BLaER1 (cell line): Measurements from ENCODE around the gene S100A7A.
"Not testable (repeated sequence)": the region's sequence is repeated elsewhere in the genome, so short reads cannot be mapped to it uniquely, and the experiment has no call there.

Experiments
- H3K27ac ChIP-seq: shearing (Covaris generic); formaldehyde crosslinking; 2 replicates; pipeline ENCODE4 v1.8.1; 2022
- H3K27me3 ChIP-seq: shearing (Covaris generic); formaldehyde crosslinking; 2 replicates; pipeline ENCODE4 v1.8.1; 2022
- H3K36me3 ChIP-seq: shearing (Covaris generic); formaldehyde crosslinking; 2 replicates; pipeline ENCODE4 v1.8.1; 2022
- H3K4me1 ChIP-seq: shearing (Covaris generic); formaldehyde crosslinking; 2 replicates; pipeline ENCODE4 v1.8.1; 2022
- H3K4me2 ChIP-seq: shearing (Covaris generic); formaldehyde crosslinking; 2 replicates; pipeline ENCODE4 v1.8.1; 2022
- H3K4me3 ChIP-seq: shearing (Covaris generic); formaldehyde crosslinking; 2 replicates; pipeline ENCODE4 v1.8.1; 2022
- H3K9ac ChIP-seq: shearing (Covaris generic); formaldehyde crosslinking; 2 replicates; pipeline ENCODE4 v1.8.1; 2022
- H3K9me3 ChIP-seq: shearing (Covaris generic); formaldehyde crosslinking; 2 replicates; pipeline ENCODE4 v1.8.1; 2022
- H4K20me1 ChIP-seq: shearing (Covaris generic); formaldehyde crosslinking; 2 replicates; pipeline ENCODE4 v1.8.1; 2022
- Cebpa-rat ChIP-seq: shearing (Covaris generic); IDR thresholded peaks from 2 replicates; pipeline ENCODE4 v1.8.1; 2022

S100A7A gene

GRCh38 chr1:153447498-153448170, 31.3 kb downstream of the S100A7A start:
- Histone ChIP-seq H3K27me3 (no peaks in the 10 kb centered on the region), H3K36me3 (no peaks in the 10 kb centered on the region), H3K4me1 (no peaks in the 10 kb centered on the region), H3K9ac (no peak overlapping the region), H4K20me1 (no peaks in the 10 kb centered on the region), H3K4me3 (no peak overlapping the region), H3K27ac (no peak overlapping the region), H3K9me3 (peaks cover 6% of the 10 kb centered on the region; the same call in 1 of the 2 replicates), H3K4me2 (no peak overlapping the region)
- no peak for TF ChIP-seq Cebpa-rat

GRCh38 chr1:153448851-153449250, 32.5 kb downstream of the S100A7A start:
- not testable (repeated sequence) for H3K4me1 ChIP-seq, H3K36me3 ChIP-seq, H3K27me3 ChIP-seq, H3K9ac ChIP-seq, H3K27ac ChIP-seq, H4K20me1 ChIP-seq, H3K9me3 ChIP-seq, H3K4me2 ChIP-seq, H3K4me3 ChIP-seq

GRCh38 chr1:153456396-153456795, 40.1 kb downstream of the S100A7A start:
- TF ChIP-seq Cebpa-rat: no peak
- H3K9me3 ChIP-seq: no peaks in the 10 kb centered on the region
- H3K27me3 ChIP-seq: no peaks in the 10 kb centered on the region
- no peaks in the 10 kb centered on the region for H3K36me3 ChIP-seq
- no peak overlapping the region for H3K4me2 ChIP-seq
- no peak overlapping the region for H3K4me3 ChIP-seq
- no peak overlapping the region for H3K27ac ChIP-seq
- no peaks in the 10 kb centered on the region for H3K4me1 ChIP-seq
- no peak overlapping the region for H3K9ac ChIP-seq
- H4K20me1 ChIP-seq: no peaks in the 10 kb centered on the region

- Histone ChIP-seq H3K9ac (no peak overlapping the region), H4K20me1 (no peaks in the 10 kb centered on the region), H3K36me3 (no peaks in the 10 kb centered on the region), H3K27me3 (no peaks in the 10 kb centered on the region), H3K4me2 (no peak overlapping the region), H3K9me3 (no peaks in the 10 kb centered on the region), H3K27ac (no peak overlapping the region), H3K4me3 (no peak overlapping the region), H3K4me1 (no peaks in the 10 kb centered on the region)
- TF ChIP-seq Cebpa-rat: no peak
Observed at GRCh38 chr1:153459655-153460054, 43.3 kb downstream of the S100A7A start.

GRCh38 chr1:153460551-153460950, 44.2 kb downstream of the S100A7A start, which contains the start of gene S100A7:
TSS of gene S100A7 (minus strand) at chr1:153460651. CDS start at chr1:153459013, 1,638 bp downstream.
- no peaks in the 10 kb centered on the region for H3K4me1 ChIP-seq
- no peak within 1 kb of the TSS for H3K27ac ChIP-seq
- no peak within 1 kb of the TSS for H3K9ac ChIP-seq
- H4K20me1 ChIP-seq: no peaks in the 10 kb centered on the region
- H3K4me2 ChIP-seq: no peak within 1 kb of the TSS
- no peak for TF ChIP-seq Cebpa-rat
- H3K27me3 ChIP-seq: no peaks in the 10 kb centered on the region
- H3K9me3 ChIP-seq: no peaks in the 10 kb centered on the region
- H3K36me3 ChIP-seq: no peaks in the 10 kb centered on the region
- H3K4me3 ChIP-seq: no peak within 1 kb of the TSS

- H3K9ac ChIP-seq, H3K4me2 ChIP-seq, H4K20me1 ChIP-seq, H3K4me3 ChIP-seq, H3K27me3 ChIP-seq, H3K27ac ChIP-seq, H3K9me3 ChIP-seq, H3K36me3 ChIP-seq: not testable (repeated sequence)
- peaks cover 12% of the 10 kb centered on the region for H3K4me1 ChIP-seq
Observed at GRCh38 chr1:153462741-153463140, 46.4 kb downstream of the S100A7A start.

- peaks cover 22% of the 10 kb centered on the region for H3K4me1 ChIP-seq
- H3K9ac ChIP-seq: no peak overlapping the region
- peak overlapping the region; percentile 46 for H3K4me2 ChIP-seq
- H3K27ac ChIP-seq: no peak overlapping the region
- peaks cover 10% of the 10 kb centered on the region for H3K9me3 ChIP-seq
- no peaks in the 10 kb centered on the region for H3K36me3 ChIP-seq
- H4K20me1 ChIP-seq: no peaks in the 10 kb centered on the region
- TF ChIP-seq Cebpa-rat: no peak
- no peak overlapping the region for H3K4me3 ChIP-seq
- H3K27me3 ChIP-seq: no peaks in the 10 kb centered on the region
Observed at GRCh38 chr1:153465811-153466636, 49.7 kb downstream of the S100A7A start.

- no peaks in the 10 kb centered on the region for H4K20me1 ChIP-seq
- no peak overlapping the region for H3K4me2 ChIP-seq
- no peaks in the 10 kb centered on the region for H3K36me3 ChIP-seq
- H3K4me3 ChIP-seq: no peak overlapping the region
- no peak overlapping the region for H3K9ac ChIP-seq
- no peaks in the 10 kb centered on the region for H3K27me3 ChIP-seq
- H3K4me1 ChIP-seq: peaks cover 22% of the 10 kb centered on the region
- H3K9me3 ChIP-seq: peaks cover 19% of the 10 kb centered on the region
- TF ChIP-seq Cebpa-rat: no peak
- H3K27ac ChIP-seq: no peak overlapping the region
Observed at GRCh38 chr1:153466908-153467307, 50.6 kb downstream of the S100A7A start.

GRCh38 chr1:153470707-153471106, 54.4 kb downstream of the S100A7A start:
- H4K20me1 ChIP-seq: no peaks in the 10 kb centered on the region
- H3K27me3 ChIP-seq: no peaks in the 10 kb centered on the region
- H3K4me3 ChIP-seq: no peak overlapping the region
- no peak overlapping the region for H3K4me2 ChIP-seq
- TF ChIP-seq Cebpa-rat: no peak
- no peak overlapping the region for H3K9ac ChIP-seq
- H3K4me1 ChIP-seq: peaks cover 21% of the 10 kb centered on the region
- H3K36me3 ChIP-seq: no peaks in the 10 kb centered on the region
- H3K9me3 ChIP-seq: peaks cover 42% of the 10 kb centered on the region
- no peak overlapping the region for H3K27ac ChIP-seq
